HL-60 (cell line): ENCODE results near the gene IMPDH1.

Experiments
- DNase-seq, 2 experiments: peaks; one replicate each; pipeline ENCODE4 v3.0.0-alpha.2; 2010 to 2020; ENCODE audit warnings: low read depth in 1 of 2, low spot score in 1 of 2
- H3K27ac ChIP-seq: fragments of 250-450 bp; sonication (Bioruptor Pico); replicated peaks from 2 replicates; pipeline ENCODE4 v1.5.1; 2020; ENCODE audit warnings: mild to moderate bottlenecking, moderate library complexity
- H3K27me3 ChIP-seq: fragments of 250-450 bp; sonication (Bioruptor Pico); 2 replicates; pipeline ENCODE4 v1.5.1; 2021; ENCODE audit warnings: mild to moderate bottlenecking, moderate library complexity; ENCODE audit not compliant: insufficient read depth, poor library complexity, severe bottlenecking
- H3K4me3 ChIP-seq: replicated peaks from 2 replicates; pipeline ENCODE4 v1.5.1; 2011; ENCODE audit warnings: mild to moderate bottlenecking, control low read depth, low read length; ENCODE audit not compliant: insufficient read depth
- GABPA ChIP-seq: IDR thresholded peaks from 2 replicates; pipeline ENCODE4 v1.6.1; 2012; ENCODE audit warnings: low read depth
- POLR2AphosphoS5 ChIP-seq: IDR thresholded peaks from 2 replicates; pipeline ENCODE4 v1.6.1; 2012; ENCODE audit warnings: low read depth
- REST ChIP-seq: IDR thresholded peaks from 2 replicates; pipeline ENCODE4 v1.6.1; 2012; ENCODE audit warnings: low read depth; ENCODE audit not compliant: insufficient replicate concordance
- SPI1 ChIP-seq: IDR thresholded peaks from 2 replicates; pipeline ENCODE4 v1.6.1; 2012; ENCODE audit warnings: low read depth, mild to moderate bottlenecking, borderline replicate concordance
- TF ChIP-seq, protein P1 (sequence below): IDR thresholded peaks from one replicate; pipeline ENCODE4 v1.5.1; 2011; ENCODE audit warnings: low read length, control low read depth, inconsistent platforms; ENCODE audit not compliant: insufficient read depth

The IMPDH1 gene

GRCh38 chr7:128422037-128422436, 12.3 kb upstream of the IMPDH1 start:
- H3K27ac ChIP-seq = no peak overlapping the region
- no peak overlapping the region for H3K4me3 ChIP-seq
- DNase-seq = no peak
- H3K27me3 ChIP-seq = no peaks in the 10 kb centered on the region
- TF ChIP-seq GABPA = no peak
- TF ChIP-seq, protein P1, sequence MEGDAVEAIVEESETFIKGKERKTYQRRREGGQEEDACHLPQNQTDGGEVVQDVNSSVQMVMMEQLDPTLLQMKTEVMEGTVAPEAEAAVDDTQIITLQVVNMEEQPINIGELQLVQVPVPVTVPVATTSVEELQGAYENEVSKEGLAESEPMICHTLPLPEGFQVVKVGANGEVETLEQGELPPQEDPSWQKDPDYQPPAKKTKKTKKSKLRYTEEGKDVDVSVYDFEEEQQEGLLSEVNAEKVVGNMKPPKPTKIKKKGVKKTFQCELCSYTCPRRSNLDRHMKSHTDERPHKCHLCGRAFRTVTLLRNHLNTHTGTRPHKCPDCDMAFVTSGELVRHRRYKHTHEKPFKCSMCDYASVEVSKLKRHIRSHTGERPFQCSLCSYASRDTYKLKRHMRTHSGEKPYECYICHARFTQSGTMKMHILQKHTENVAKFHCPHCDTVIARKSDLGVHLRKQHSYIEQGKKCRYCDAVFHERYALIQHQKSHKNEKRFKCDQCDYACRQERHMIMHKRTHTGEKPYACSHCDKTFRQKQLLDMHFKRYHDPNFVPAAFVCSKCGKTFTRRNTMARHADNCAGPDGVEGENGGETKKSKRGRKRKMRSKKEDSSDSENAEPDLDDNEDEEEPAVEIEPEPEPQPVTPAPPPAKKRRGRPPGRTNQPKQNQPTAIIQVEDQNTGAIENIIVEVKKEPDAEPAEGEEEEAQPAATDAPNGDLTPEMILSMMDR = no peak
- no peak for TF ChIP-seq POLR2AphosphoS5
- no peak for TF ChIP-seq REST
- TF ChIP-seq SPI1 = no peak

- no peaks in the 10 kb centered on the region for H3K27me3 ChIP-seq
- TF ChIP-seq REST (no peak), SPI1 (no peak), GABPA (no peak), POLR2AphosphoS5 (no peak)
- TF ChIP-seq, protein P1 = no peak
These were observed 11.6 kb upstream of the IMPDH1 start for GRCh38 chr7:128421384-128421783.

DNA sequence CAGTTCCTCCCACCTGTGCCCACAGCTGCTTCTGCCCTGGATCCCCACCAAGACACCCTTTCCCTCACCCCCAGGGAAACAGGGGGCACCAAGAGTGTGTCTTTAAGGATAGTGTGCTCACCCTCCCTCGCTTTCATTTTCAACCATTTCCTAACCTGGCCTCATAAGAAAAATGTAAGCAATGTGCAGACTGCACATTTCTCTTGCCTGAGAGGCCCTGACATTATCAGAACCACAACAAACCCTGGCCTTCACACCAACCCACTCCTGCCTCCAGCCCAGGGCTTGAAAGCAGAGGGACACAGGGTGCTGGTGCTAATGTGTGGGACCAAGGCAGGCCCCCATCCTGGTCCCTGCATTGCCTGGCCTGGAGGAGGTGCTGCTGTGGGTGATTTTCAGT, 11.0 kb upstream of the IMPDH1 start:
- Histone ChIP-seq H3K4me3 (no peak overlapping the region), H3K27ac (no peak overlapping the region), H3K27me3 (no peaks in the 10 kb centered on the region)
- DNase-seq = no peak
- TF ChIP-seq SPI1 (no peak), REST (no peak), POLR2AphosphoS5 (no peak), GABPA (no peak)

More at GRCh38 chr7:128421384-128421783, 11.6 kb upstream of the IMPDH1 start:
- Histone ChIP-seq H3K27ac (no peak overlapping the region), H3K4me3 (no peak overlapping the region)
- DNase-seq = no peak

DNA sequence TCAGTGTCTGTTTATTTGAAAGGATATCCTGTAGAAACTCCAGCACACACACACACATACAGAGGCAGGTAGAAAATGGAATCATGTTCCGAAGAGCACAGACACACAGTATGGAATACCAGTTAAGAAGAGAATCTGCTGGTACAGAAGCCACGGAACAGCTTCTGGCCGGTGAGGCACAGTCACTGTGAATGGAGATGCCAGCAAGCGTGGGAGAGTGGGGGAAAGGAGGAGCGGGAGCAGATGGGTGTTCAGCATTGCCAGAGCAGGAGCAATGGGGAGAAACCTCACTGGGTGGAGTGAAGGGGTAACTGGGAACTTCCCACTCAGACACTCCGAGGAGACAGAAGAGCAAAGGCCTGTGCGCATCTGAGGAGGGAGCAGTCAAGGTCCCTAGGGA, 9.5 kb upstream of the IMPDH1 start:
- TF ChIP-seq GABPA = no peak
- Histone ChIP-seq H3K27ac (no peak overlapping the region), H3K4me3 (no peak overlapping the region), H3K27me3 (no peaks in the 10 kb centered on the region)
- DNase-seq = no peak
